GM23248 (cell line): ENCODE data around the gene SGPL1. TPM values are rescaled to one million over a fixed set of nuclear protein-coding genes. Genes with fewer than 3 reads are reported as not detected.
A peak's percentile ranks its signal among the peaks of the same experiment; 100 is the strongest.

Experiments used
- DNase-seq: peaks from one replicate; pipeline ENCODE4 v3.0.0-alpha.2; 2015
- H2AFZ ChIP-seq: fragments of 200-600 bp; sonication (generic); 2 replicates; pipeline ENCODE4 v1.6.1; 2016; ENCODE audit warnings: antibody characterized with exemption
- H3F3A ChIP-seq: fragments of 200-600 bp; sonication (generic); 2 replicates; pipeline ENCODE4 v1.6.1; 2016; ENCODE audit warnings: mild to moderate bottlenecking, antibody characterized with exemption, mixed run types; ENCODE audit not compliant: insufficient read depth
- H3K27ac ChIP-seq: fragments of 200-600 bp; sonication (generic); 2 replicates; pipeline ENCODE4 v1.5.1; 2016; ENCODE audit warnings: mild to moderate bottlenecking
- H3K27me3 ChIP-seq: fragments of 200-600 bp; sonication (generic); replicated peaks from 2 replicates; pipeline ENCODE4 v1.6.1; 2016; ENCODE audit warnings: mild to moderate bottlenecking; ENCODE audit not compliant: insufficient read depth
- H3K36me3 ChIP-seq: fragments of 200-600 bp; sonication (generic); 2 replicates; pipeline ENCODE4 v1.6.1; 2016; ENCODE audit warnings: low read depth, mild to moderate bottlenecking
- H3K4me1 ChIP-seq: fragments of 200-600 bp; sonication (generic); 2 replicates; pipeline ENCODE4 v1.6.1; 2016; ENCODE audit warnings: mild to moderate bottlenecking; ENCODE audit not compliant: insufficient read depth
- H3K4me2 ChIP-seq: fragments of 200-600 bp; sonication (generic); one replicate; pipeline ENCODE4 v1.6.1; 2016; ENCODE audit warnings: mild to moderate bottlenecking; ENCODE audit not compliant: unreplicated experiment
- H3K4me3 ChIP-seq: fragments of 200-600 bp; sonication (generic); 2 replicates; pipeline ENCODE4 v1.5.1; 2016; ENCODE audit warnings: mild to moderate bottlenecking
- H3K79me2 ChIP-seq: fragments of 200-600 bp; sonication (generic); 2 replicates; pipeline ENCODE4 v1.6.1; 2016; ENCODE audit warnings: mild to moderate bottlenecking; ENCODE audit not compliant: insufficient read depth
- H3K9ac ChIP-seq: fragments of 200-600 bp; sonication (generic); 2 replicates; pipeline ENCODE4 v1.6.1; 2016; ENCODE audit warnings: mild to moderate bottlenecking
- H3K9me2 ChIP-seq: fragments of 200-600 bp; sonication (generic); 2 replicates; pipeline ENCODE4 v1.6.1; 2016; ENCODE audit warnings: mixed run types, mild to moderate bottlenecking, moderate library complexity; ENCODE audit not compliant: insufficient read depth
- H3K9me3 ChIP-seq: fragments of 200-600 bp; sonication (generic); one replicate; pipeline ENCODE4 v1.6.1; 2017; ENCODE audit warnings: low read depth
- H4K20me1 ChIP-seq: fragments of 200-600 bp; sonication (generic); 2 replicates; pipeline ENCODE4 v1.6.0; 2016; ENCODE audit not compliant: insufficient read depth
- EZH2 ChIP-seq: fragments of 200-600 bp; sonication (generic); IDR thresholded peaks from 2 replicates; pipeline ENCODE4 v1.6.1; 2018; ENCODE audit warnings: antibody characterized with exemption, mild to moderate bottlenecking; ENCODE audit not compliant: insufficient read depth, poor library complexity, severe bottlenecking
- EZH2phosphoT487 ChIP-seq: fragments of 200-600 bp; sonication (generic); IDR thresholded peaks from 2 replicates; pipeline ENCODE4 v1.6.1; 2018; ENCODE audit warnings: antibody characterized with exemption, moderate library complexity, mild to moderate bottlenecking, low read depth; ENCODE audit not compliant: insufficient read depth
- WGBS, 2 experiments: methylation state at CpG; one replicate each; pipeline ENCODE4 v1.1.6; 2015 to 2017; ENCODE audit warnings: low lambda C conversion rate in 2 of 2, low coverage in 1 of 2; ENCODE audit errors: missing lambda C conversion rate in 2 of 2; 5-methylcytosine and 5-hydroxymethylcytosine counted together
- in situ Hi-C: fragments of 300-500 bp; cut with MboI; formaldehyde crosslinking; loops from 2 replicates; pipeline ENCODE4 v1.15.0; 2020
- polyA plus RNA-seq: library from polyadenylated mRNA; unstranded; fragments of >200 nt; fragmentation: Nextera tagmentation; extraction: Ambion mirVana; gene quantifications from 2 replicates; pipeline ENCODE4 v1.2.1, GENCODE V29; 2016
- total RNA-seq: library from RNA; depleted of rRNA; stranded (reverse); fragments of >200 nt; shearing (Covaris generic); gene quantifications from 2 replicates; pipeline ENCODE4 v1.2.3, GENCODE V29; 2014

The SGPL1 gene
- total and polyA plus RNA-seq, 2 experiments from 2014 or later, result 18.2 to 27.5 TPM

DNA sequence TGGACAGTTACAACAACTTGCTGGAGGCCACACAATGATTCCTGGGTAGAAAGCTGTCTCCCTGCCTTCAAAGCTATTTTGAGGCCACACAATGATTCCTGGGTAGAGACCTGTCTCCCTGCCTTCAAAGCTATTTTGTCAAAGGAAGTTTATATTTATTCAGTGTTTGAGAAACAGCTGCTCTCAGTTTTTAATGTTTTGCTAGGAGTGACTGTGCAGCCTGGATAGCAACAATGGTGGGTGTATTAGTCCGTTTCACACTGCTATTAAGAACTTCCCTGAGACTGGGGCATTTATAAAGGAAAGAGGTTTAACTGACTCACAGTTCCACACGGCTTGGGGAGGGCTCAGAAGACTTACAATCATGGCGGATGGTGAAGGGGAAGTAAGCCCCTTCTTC, 3.9 kb upstream of the SGPL1 start:
- H3K27ac ChIP-seq, result no peak overlapping the region
- H3K9me3 ChIP-seq, result no peaks in the 10 kb centered on the region
- 71 to 81% methylated on average over 3 of the region's 3 CpGs for WGBS, 2 experiments
- no peak overlapping the region for H2AFZ ChIP-seq
- DNase-seq, result no peak
- H3K79me2 ChIP-seq, result peaks cover 3% of the 10 kb centered on the region
- no peak overlapping the region for H3K4me2 ChIP-seq
- in situ Hi-C loops, result loop anchor here (5.0 kb wide), 1 partner anchor 70 kb away; no protein-coding TSS in a partner anchor
- peaks cover 4% of the 10 kb centered on the region; the same call in 1 of the 2 replicates for H3F3A ChIP-seq
- no peaks in the 10 kb centered on the region for H3K9me2 ChIP-seq
- no peaks in the 10 kb centered on the region for H4K20me1 ChIP-seq
- TF ChIP-seq EZH2, result no peak
- TF ChIP-seq EZH2phosphoT487, result no peak
- no peak overlapping the region for H3K9ac ChIP-seq
- H3K27me3 ChIP-seq, result no peaks in the 10 kb centered on the region
- H3K4me1 ChIP-seq, result peaks cover 12% of the 10 kb centered on the region
- no peak overlapping the region for H3K4me3 ChIP-seq
- H3K36me3 ChIP-seq, result no peaks in the 10 kb centered on the region

DNA sequence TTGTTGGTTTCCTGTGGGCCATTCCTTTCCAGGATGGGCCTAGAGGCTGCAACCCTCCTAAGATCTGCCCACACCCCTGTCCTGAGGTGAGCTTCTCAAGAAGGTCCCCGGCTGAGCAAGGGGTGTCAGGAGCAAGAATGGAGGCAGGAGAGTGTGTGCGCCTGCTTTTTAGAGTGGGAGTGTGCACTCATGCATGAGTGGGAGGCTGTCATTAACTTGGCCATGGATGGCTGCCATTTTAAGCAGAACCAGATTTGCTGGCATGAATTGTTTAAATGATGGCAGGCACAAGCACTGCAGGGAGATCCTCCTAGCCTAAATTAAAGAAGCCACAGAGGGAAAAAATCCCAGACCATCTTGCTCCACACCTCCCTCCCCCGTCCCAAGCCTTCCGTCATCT, 2.9 kb upstream of the SGPL1 start:
- Histone ChIP-seq H3F3A (peaks cover 6% of the 10 kb centered on the region; the same call in 1 of the 2 replicates), H3K4me1 (peaks cover 21% of the 10 kb centered on the region), H3K27ac (no peak overlapping the region), H3K9ac (no peak overlapping the region), H3K4me2 (no peak overlapping the region), H3K27me3 (no peaks in the 10 kb centered on the region), H3K79me2 (peaks cover 12% of the 10 kb centered on the region), H3K9me2 (no peaks in the 10 kb centered on the region), H4K20me1 (no peaks in the 10 kb centered on the region), H2AFZ (no peak overlapping the region), H3K4me3 (no peak overlapping the region), H3K9me3 (no peaks in the 10 kb centered on the region), H3K36me3 (0 out of 2 replicates have a peak, but pooled peaks cover 3% of the 10 kb centered on the region)
- in situ Hi-C loops, result loop anchor here (5.0 kb wide), 1 partner anchor 69 kb away; no protein-coding TSS in a partner anchor
- no peak for DNase-seq
- WGBS, 2 experiments, result 15 to 22% methylated on average over 4 of the region's 4 CpGs
- TF ChIP-seq EZH2phosphoT487 (no peak), EZH2 (no peak)

DNA sequence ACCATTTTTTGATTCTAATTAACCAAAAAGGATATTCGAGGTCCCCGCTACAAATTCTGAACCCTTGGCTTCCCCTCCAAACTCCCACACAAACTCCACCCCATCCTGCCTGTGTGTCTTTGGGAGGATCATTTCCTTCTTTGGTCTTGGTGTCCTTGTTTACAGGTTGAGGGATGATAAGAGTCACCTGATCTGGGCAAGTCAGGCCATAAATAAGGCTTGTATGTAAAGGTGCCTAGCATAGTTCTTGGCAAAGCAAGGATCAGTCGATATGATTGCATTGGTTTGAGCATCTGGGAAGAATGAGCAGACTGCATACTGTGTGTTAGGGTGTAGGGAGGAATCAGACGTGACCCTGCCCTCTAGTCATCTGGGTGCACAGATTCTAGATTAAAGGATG, 1.6 kb upstream of the SGPL1 start:
- H2AFZ ChIP-seq, result no peak overlapping the region
- no peak overlapping the region for H3K9ac ChIP-seq
- peaks cover 17% of the 10 kb centered on the region for H3K4me1 ChIP-seq
- peaks cover 6% of the 10 kb centered on the region; the same call in 1 of the 2 replicates for H3F3A ChIP-seq
- in situ Hi-C loops, result loop anchor here (5.0 kb wide), 1 partner anchor 68 kb away; no protein-coding TSS in a partner anchor
- no peaks in the 10 kb centered on the region for H3K9me2 ChIP-seq
- H3K36me3 ChIP-seq, result 0 out of 2 replicates have a peak, but pooled peaks cover 3% of the 10 kb centered on the region
- no peaks in the 10 kb centered on the region for H3K27me3 ChIP-seq
- no peaks in the 10 kb centered on the region for H3K9me3 ChIP-seq
- DNase-seq, result no peak
- 88 to 90% methylated on average over 4 of the region's 4 CpGs for WGBS, 2 experiments
- H3K4me2 ChIP-seq, result no peak overlapping the region
- no peaks in the 10 kb centered on the region for H4K20me1 ChIP-seq
- TF ChIP-seq EZH2phosphoT487, result no peak
- TF ChIP-seq EZH2, result no peak
- H3K27ac ChIP-seq, result no peak overlapping the region
- no peak overlapping the region for H3K4me3 ChIP-seq
- peaks cover 25% of the 10 kb centered on the region for H3K79me2 ChIP-seq

DNA sequence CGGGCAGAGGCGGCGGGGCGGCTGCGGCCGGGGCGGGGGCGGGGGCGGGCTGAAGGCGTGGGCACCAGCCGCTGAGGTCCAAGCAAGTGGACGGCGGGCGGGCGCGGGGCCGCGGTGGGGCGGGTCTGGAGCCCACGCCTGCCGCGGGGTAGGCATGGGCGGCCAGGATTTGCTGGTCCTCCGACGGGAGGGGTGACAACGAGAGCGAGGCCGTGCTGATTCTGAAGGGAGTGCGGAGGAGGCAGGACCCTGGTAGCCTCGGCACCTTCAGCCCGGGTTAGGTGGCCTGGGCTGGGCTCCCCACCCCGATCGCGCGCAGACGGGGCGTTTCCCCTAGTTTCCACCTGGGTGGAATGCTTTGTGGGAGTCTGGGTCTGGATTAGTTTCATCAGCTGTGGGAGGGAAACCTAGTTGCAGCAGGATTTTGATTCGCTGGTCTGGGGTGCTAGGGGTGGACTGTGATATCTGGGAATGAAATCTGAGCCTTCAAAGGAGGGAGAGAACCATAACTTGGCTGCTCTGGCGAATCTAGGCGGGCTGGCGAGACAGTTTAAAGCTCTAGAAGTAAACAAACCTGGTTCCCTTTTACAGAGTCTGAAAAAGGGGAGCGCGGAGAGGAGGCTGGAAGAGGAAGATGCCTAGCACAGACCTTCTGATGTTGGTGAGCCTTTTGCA, 609 bp downstream of the SGPL1 start:
- Histone ChIP-seq H3K27ac (peak overlapping the region; percentile 78), H3K9me2 (no peaks in the 10 kb centered on the region), H3K36me3 (peaks cover 12% of the 10 kb centered on the region; the same call in 1 of the 2 replicates), H3F3A (peaks cover 6% of the 10 kb centered on the region; the same call in 1 of the 2 replicates), H2AFZ (peak overlapping the region; percentile 82), H3K9me3 (no peaks in the 10 kb centered on the region), H3K4me3 (peak overlapping the region; percentile 91), H3K4me1 (peaks cover 11% of the 10 kb centered on the region; the same call in 1 of the 2 replicates), H3K79me2 (peaks cover 48% of the 10 kb centered on the region), H3K4me2 (peak overlapping the region; percentile 96), H3K9ac (peak overlapping the region; percentile 81), H3K27me3 (no peaks in the 10 kb centered on the region), H4K20me1 (no peaks in the 10 kb centered on the region)
- peak; percentile 85 for DNase-seq
- WGBS, 2 experiments, result 1 to 3% methylated on average over 14 to 41 of the region's 43 CpGs
- in situ Hi-C loops, result no loop called here
- TF ChIP-seq EZH2 (no peak), EZH2phosphoT487 (no peak)
